ENCODE results near the gene ABAT.

- TF ChIP-seq EZH2phosphoT487 (IDR thresholded peaks at IDR 0.05; ENCODE audit: insufficient read depth, low read depth) = no peak
- no peak for TF ChIP-seq EZH2 (IDR thresholded peaks at IDR 0.05; ENCODE audit: insufficient read depth, poor library complexity, severe bottlenecking)
Observed at GRCh38 chr16:8713635-8714172, 39.3 kb downstream of the ABAT start.
